ENCODE data around the gene ACTA2.

ACTA2 gene

GRCh38 chr10:88952647-88953111 lies at the start of gene ACTA2:
Gene ACTA2 (minus strand): TSS chr10:88952773. CDS start chr10:88948930, 3,843 bp downstream.
- no peak for DNase-seq

- DNase-seq = no peak
These were observed 49.1 kb upstream of the ACTA2 start for GRCh38 chr10:89001729-89002072.

- DNase-seq = no peak
These were observed 48.6 kb upstream of the ACTA2 start for GRCh38 chr10:89001024-89001728.

- no peak for DNase-seq
These were observed 47.1 kb upstream of the ACTA2 start for GRCh38 chr10:88999625-89000024.

GRCh38 chr10:88996927-88997326 lies 44.4 kb upstream of the ACTA2 start:
- no peak for DNase-seq

GRCh38 chr10:88995156-88995876 lies 42.7 kb upstream of the ACTA2 start:
- no peak for DNase-seq

GRCh38 chr10:88994019-88994418 lies 41.4 kb upstream of the ACTA2 start:
- DNase-seq = no peak

- DNase-seq = no peak
These were observed 40.5 kb upstream of the ACTA2 start for GRCh38 chr10:88992921-88993524.

- no peak for DNase-seq
These were observed 39.3 kb upstream of the ACTA2 start for GRCh38 chr10:88991899-88992320.

GRCh38 chr10:88991161-88991898 lies 38.8 kb upstream of the ACTA2 start:
- no peak for DNase-seq

- no peak for DNase-seq
These were observed 38.0 kb upstream of the ACTA2 start, which contains the start of gene FAS for GRCh38 chr10:88990384-88991160. Gene FAS (plus strand): TSS chr10:88990798. CDS start chr10:88990877, 79 bp downstream.

GRCh38 chr10:88989824-88990383 lies 37.3 kb upstream of the ACTA2 start:
- DNase-seq = no peak

- DNase-seq = no peak
These were observed 36.9 kb upstream of the ACTA2 start for GRCh38 chr10:88989423-88989822.

GRCh38 chr10:88987840-88988239 lies 35.3 kb upstream of the ACTA2 start:
- no peak for DNase-seq

GRCh38 chr10:88987243-88987725 lies 34.7 kb upstream of the ACTA2 start:
- no peak for DNase-seq

- no peak for DNase-seq
These were observed 34.1 kb upstream of the ACTA2 start for GRCh38 chr10:88986549-88987242.

GRCh38 chr10:88984525-88984924 lies 32.0 kb upstream of the ACTA2 start:
- DNase-seq = no peak

GRCh38 chr10:88983939-88984338 lies 31.4 kb upstream of the ACTA2 start:
- DNase-seq = no peak

- no peak for DNase-seq
These were observed 30.6 kb upstream of the ACTA2 start for GRCh38 chr10:88983206-88983605.

GRCh38 chr10:88982366-88982765 lies 29.8 kb upstream of the ACTA2 start:
- no peak for DNase-seq

GRCh38 chr10:88981435-88981834 lies 28.9 kb upstream of the ACTA2 start:
- no peak for DNase-seq
